GM21360 (cell line): ENCODE measurements around the gene SNN.

Source experiments
- ATAC-seq: cut with Tn5 transposase; IDR thresholded peaks from one replicate; pipeline ENCODE4 v1.9.1; 2021; ENCODE audit warnings: mild to moderate bottlenecking, moderate library complexity; ENCODE audit not compliant: unreplicated experiment

SNN gene

DNA sequence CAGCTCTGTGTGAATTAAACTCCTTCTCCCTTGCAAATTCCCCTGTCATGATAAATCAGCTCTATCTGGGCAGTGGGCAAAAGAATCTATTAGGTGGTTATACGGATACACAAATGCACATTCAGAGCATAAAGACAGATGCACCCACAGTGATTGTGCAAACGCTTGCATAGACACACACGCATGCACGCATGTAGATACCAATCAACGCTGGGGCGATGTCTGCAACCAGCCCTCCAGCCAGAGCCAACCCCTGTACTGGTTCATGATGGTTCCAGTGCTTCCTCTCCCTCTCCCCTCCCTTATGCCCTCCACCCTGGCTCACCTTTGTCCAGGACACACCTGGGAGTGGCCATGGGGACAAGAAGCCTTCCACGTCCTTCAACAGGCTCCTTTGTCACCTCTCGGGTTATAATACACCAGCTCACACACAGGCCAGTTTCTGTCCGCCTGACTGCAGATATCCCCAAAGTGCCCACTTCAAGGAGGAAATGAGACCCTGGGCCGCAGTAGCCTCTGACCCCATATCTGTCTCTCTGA lies 33.1 kb upstream of the SNN start:
- ATAC-seq, result no peak

DNA sequence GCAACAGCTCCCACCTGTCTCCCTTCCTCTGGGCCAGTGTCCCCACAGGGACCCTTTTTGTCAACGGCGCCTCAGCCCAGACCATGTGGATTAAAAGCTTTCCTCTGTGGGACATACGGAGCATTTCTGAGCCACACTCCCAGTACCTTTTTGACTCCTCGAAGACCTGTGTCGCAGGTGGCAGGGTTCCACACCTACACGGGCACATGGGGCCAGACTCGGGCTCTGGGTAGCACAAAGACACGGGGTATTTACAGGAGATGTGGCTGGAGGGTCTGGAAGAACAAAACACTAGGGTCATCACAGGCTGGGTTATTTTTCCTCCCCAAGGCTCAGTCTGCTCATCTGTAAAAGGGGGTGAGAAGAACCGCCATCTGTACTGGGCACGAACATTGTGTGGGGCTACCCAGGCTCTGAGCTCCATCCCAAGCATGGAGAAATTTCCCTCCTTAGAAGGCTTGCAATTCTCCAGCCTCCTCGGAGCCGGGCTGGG lies 32.5 kb upstream of the SNN start:
- ATAC-seq, result no peak

DNA sequence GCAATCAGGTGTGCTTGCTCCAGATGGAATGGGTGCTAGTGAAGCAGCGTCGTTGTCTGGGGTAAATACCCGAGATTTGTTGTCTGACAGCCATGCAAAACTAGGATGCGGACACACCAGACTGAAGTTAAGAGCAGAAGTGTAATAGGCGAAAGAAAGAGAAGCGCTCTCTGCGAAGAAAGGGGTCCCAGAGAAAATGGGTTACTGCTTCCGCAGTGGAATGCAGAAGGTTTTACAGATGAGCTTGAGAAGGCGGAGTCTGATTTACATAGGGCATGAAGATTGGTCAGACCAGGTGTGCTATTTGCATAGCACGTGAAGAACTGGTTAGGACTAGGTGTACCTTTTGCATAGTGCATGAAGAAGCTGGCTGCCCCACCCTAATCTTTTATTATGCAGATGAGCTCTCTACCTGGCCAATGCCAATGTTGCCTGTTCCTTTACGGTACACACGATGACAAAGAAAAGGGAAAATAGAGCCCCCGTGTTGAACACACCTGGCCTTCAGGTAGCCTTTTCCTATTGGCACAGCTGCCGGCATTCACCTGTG lies 32.0 kb upstream of the SNN start:
- ATAC-seq, result no peak

DNA sequence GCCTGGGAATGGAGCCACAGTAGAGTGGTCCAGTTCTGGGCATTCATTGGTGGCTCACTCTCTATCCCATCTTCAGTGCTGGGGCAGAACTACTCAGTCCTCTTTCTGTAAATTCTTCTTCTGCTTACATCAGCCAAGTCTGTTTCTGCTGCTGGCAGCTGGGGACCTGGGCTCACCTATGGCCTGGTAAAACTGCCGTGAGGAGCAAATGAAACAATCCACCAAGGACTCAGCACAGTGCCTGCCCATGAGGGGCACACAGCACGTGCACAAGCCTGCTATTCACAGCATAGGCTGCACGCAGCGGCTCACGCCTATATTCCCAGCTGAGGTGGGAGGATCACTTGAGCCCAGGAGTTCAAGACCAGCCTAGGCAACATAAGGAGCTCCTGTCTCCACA lies 30.9 kb upstream of the SNN start:
- ATAC-seq, result no peak

DNA sequence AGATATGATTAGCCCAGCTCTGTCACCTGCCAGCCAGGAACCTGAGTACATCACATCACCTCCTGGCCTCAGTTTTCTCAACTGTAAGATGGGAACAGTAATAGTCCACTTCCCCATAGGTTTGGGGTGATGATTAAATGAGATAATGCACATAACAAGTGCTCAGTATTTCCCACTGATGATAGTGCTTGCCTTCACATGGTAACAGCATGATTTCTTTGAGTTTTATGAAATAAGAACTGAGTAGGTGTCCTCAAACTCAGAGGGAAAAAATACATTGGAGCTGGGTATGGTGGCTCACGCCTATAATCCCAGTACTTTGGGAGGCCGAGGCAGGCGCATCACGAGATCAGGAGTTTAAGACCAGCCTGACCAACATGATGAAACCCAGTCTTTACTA lies 30.1 kb upstream of the SNN start:
- no peak for ATAC-seq

DNA sequence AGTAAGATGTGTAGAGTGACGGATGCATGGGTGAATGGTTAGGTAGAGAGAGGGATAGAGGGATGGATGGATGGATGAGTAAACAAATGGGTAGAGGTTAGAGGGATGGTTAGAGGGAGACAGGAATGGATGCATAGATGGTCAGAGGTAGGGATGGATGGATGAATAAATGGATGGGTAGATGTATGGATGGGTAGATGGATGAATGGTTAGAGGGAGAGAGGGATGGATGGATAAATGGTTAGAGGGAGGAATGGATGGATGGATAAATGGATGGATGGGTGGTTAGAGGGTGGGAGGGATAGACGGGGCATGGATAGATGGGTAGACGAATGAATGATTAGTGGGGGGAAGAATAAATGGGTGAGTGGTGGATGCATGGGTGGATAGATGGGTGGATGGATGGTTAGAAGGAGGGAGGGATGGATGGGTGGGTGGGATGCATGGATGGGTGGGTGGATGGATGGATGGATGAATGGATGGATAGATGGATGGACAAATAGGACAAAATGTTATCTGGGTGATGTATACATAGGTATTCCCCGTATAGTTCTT lies 29.2 kb upstream of the SNN start:
- no peak for ATAC-seq

DNA sequence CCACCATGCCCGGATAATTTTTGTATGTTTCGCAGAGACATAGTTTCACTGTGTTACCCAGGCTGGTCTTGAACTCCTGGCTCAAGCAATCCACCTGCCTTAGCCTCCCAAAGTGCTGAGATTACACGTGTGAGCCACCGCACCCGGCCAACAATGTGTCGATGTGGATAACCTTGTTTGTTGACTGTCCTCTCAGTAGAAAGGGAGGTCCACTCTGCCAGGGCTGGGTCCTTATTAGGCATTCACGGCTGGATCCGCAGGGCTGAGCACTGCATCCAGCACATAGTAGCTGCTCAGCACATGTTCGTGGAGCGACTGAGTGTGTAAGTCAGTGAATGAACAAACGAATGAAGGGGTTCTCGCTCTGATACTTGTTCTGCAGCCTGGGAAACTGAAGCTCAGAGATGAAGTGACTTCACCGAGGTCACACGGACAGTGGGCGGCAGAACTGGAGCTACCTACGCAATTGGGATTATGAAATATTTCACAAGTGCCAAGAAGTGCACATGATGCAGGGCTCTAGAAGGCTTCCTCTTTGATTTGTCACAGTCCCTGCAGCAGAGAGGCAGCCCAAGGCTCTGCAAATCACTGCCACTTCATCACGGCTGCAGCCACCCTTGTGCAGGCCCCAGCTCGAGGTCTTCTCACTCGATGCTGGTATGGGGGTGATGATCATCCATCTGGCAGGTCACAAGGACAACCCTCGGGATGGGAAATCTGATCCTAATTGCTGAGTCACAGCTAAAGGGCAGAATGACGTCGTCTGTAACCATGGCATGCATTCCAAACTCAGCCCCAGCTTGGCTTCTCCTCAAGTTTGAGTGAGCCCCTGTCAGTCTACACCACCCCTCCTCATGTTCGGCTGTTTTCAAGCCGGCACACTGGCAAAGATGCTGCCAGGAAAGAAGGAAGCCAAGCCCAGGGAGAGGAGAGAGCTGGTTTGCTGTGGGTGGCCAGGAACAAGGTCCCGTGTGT lies 28.0 kb upstream of the SNN start:
- ATAC-seq, result no peak

DNA sequence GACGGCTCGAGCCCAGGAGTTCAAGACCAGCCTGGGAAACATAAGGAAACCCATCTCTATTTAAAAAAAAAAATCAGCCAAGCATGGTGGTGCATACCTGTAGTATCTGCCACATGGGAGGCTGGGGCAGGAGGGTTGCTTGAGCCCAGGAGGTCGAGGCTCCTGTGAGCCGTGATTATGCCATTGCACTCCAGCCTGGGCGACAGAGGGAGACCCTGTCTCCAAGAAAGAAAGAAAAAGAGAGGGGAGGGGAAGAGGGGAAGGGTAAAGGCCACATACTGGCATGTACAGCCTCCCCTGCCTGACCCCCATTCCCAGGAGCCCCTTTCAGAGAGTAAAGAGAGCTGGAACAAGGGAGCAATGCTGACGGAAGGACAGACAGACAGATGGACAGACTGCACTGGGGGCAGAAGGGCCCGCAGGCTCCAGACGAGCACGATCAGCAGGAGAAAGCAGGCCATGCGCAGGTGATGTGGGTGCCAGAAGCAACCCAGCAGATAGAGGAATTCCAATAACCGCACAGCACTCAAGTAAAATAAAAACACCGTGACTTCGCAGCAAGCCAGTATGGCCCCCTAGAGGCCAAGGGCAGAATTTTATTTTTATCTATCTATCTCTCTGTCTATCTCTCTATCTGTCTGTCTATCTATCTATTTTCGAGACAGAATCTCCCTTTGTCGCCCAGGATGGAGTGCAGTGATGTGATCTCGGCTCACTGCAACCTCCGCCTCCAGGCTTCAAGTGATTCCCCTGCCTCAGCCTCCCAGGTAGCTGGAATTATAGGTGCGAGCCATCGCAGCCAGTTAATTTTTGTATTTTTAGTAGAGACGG lies 27.1 kb upstream of the SNN start:
- no peak for ATAC-seq

DNA sequence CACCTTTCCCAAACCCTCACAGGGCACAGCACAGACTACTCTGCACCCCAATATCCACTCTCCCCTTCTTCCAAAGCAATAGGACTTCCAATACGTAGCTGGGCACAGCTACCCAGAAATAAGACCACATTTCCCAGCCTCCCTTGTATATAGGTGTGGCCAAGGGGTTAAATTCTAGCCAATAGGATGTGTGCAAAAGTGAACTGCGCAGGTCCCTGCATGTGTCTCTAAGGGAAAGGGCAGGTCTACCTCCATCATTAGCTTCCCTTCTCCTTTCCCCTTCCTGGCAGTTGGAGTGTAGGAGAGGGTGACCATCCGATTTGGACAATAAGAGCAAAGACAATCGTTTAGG lies 25.5 kb upstream of the SNN start:
- ATAC-seq, result no peak

DNA sequence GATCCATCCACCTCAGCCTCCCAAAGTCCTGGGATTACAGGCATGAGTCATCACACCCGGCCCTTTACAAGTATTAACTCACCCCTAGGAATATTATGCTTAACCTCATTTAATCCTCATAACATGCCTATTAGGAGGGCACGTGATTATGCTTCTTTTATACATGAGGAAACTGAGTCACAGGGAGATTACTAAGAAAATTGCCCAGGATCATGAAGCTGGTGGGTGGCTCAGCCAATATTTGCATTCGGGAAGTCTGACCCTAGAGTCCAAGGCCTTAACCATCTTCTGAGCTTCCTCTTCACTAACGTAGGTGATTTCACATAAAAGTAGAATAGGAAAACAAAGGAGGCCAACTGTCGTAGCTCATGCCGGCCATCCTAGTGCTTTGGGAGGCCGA lies 19.0 kb upstream of the SNN start:
- no peak for ATAC-seq

DNA sequence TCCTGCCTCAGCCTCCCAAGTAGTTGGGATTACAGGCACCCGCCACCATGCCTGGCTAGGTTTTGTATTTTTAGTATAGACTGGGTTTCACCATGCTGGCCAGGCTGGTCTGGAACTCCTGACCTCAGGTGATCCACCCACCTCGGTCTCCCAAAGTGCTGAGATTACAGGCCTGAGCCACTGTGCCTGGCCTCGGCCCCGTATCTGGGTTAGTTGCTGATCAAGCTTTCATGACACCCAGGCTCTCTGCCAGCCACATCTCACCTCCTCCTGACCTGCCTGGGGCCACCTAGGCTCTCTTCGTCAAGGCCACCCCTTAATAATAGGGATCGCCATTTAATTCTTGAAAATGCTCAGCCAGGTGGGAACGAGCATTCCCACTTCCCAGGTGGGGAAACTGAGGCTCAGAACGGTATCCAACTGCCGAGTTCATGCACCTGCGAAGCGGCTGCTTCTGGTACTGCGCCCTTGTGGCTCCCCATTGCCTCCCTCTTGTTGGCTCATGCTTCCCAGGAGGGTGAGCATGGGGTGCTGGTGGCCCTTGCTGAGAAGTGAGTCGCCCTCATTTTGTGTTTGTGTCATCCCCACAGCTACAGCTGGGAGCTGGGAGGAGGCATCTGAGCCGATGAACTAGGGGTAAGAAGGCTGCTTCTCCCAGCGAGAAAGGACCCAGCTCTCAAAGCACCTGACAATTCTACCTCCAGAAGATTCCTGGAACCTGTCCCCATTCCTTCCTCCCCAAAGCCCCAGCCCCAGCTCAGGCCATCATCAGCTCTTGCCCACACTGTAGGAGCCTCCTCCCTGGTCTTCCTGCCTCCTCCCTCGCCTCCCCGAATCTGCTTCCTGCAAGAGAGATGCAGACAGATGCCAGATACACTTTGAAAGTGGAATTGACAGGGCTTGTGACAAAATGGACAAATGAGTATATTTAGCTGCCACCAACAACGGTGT lies 17.3 kb upstream of the SNN start:
- no peak for ATAC-seq

DNA sequence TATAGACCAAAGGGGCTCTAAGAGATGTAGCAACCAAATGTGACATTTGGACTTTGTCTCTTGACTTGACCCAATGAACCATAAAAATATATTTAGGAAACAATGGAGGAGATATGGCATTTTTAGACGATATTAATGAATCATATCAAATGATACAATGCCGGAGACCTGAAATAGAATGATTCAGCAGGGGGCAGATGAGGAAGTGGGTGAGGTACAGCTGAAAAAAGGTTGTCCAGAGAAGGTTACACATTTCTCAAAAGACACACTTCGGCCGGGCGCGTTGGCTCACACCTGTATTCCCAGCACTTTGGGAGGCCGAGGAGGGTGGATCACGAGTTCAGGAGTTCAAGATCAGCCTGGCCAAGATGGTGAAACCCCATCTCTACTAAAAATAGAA lies 16.5 kb upstream of the SNN start:
- ATAC-seq, result no peak

DNA sequence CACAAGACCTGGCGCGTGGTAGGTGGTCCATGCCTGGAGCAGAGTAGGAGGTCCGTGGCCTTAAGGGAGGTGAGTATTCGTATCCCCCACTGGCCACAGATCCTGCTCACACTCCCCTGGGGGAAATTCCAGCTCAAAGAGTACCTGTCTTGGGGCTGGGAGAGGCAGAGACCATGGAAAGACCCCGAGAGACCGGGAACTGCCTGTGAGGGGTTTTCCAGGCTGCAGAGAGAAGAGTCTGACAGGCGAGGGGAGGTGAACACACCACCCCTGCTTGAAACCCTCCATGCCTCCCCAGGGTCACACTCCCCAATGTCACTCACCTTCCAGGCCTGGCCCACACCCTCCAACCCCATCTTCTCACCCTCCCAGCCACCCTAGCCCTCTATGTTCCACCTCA lies 12.6 kb upstream of the SNN start:
- ATAC-seq, result no peak

DNA sequence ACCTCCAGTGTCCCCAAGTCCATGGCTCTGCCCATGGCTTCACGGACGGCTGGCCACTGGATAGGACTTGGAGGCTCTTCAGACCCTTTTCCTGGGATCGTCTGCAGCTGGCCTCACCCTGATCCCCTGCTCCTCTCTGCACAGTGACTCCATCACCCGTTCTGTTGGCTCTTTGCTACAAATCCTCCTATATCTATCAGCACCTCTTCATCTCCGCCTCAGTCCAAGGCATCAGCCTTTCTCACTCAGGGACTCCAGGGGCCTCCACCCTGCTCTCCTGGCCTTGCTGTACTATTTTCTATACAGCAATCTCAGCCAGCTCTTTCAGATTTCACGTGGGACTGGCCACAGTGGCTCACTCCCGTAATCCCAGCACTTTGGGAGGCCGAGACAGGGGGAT lies 10.7 kb upstream of the SNN start:
- ATAC-seq, result no peak

DNA sequence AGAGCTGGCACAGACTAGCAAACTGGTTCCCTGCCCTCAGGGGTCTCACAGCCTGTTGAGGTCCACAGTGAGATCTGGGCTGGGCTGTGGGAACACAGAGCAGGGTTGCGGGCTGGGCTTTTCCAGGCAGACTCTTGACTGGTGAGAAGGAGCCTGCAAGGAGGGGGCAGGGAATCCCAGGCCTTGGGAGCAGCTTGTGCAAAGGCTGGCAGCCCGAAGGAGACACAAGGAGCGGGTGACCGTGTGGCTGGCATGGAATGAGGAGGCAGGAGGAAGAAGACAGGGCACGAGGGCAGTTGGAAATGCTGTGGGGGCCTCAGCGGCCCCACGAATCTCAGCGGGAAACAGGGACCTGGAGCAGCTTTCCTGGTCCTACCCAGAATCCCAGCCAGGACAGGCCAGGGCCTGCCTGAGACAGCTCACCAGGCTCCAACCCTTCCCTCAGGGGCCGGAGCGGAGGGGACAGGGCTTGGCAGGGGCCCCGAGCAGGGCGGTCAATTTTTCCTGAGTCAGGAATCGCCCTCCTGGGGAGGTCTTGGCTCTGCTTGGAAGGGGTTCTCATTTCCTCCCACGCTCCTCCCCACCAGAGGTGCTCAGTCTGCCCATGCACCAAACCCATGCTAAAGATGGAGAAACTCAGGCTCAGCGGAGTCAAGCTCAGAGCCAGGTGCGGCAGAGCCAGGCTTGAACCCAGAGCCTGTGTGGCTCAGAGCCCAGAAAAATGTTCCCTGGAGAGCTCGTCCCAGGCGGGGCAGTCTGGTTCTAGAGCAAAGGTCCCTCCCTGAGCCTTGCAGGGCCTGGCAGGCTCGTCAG lies 9.2 kb upstream of the SNN start:
- no peak for ATAC-seq

DNA sequence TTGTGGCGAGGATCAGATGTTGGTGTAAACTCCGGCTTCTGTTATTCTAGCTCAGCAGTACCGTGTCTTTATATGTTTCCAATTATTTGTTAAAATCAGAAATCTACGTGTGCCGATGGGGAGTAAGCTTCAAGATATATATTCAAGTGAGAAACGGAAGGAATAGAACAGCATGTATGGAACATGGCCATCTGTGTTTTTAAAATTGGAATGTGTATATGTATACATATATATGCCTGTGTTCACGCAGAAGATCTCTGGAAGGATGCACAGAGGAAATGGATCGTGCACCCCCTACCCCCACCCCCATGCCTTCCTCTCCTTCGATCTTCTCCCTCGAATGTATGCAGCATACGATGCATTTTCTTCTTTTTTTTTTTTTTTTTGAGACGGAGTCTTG lies 7.7 kb upstream of the SNN start:
- ATAC-seq, result no peak

DNA sequence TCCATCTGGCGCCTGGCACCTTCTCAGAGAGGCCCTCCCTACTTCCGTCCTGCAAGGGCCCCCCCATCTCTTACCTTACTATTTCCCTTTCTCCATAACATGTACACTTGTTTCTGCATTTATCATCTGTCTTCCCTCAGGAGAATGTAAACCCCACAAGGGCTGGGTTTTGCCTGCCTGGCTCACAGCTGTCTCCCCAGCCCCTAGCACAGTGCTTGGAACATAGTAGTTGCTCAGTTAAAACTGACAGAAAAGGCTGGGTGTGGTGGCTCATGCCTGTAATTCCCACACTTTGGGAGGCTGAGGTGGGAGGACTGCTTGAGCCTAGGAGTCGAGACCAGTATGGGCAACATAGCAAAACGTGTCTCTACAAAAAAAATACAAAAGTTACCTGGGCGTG lies 5.7 kb upstream of the SNN start:
- ATAC-seq, result no peak

DNA sequence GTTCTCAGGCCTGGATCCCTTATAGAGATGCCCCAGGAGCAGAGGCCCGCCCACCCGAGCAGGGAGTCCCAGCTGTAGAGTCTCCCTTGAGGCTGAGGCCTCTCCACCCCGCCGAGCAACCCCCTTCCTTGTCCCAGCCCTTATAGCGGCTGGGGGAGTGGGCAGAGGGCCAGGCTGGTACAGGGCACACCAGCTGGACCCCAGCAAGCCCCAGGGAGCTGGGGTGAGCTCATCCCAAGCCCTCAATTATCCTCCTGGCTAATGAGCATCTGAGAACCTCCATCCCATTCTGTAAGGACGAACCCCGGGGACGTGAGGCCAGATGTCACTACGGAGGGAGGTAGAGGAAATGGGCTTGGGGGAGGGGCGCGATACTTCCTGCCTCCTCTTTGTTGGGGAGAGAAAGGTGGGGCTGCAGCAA lies 3.2 kb upstream of the SNN start:
- no peak for ATAC-seq
